Adrenal gland (tissue), 12 donors: ENCODE data around the gene PCMTD2. TPM values are rescaled to one million over a fixed set of nuclear protein-coding genes. Genes with fewer than 3 reads are reported as not detected.

Source experiments
- DNase-seq, 7 donors: peaks; one replicate each; pipeline ENCODE4 v3.0.0-alpha.2; 2019 to 2020
- H3K27ac ChIP-seq, 5 donors: fragments of 200-600 bp; sonication (generic) in 4 of 5; 1 replicate in 3 of 5; 2 replicates in 2 of 5; pipeline versions ENCODE4 v1.5.1 to v1.8.0; 2016 to 2020; ENCODE audit warnings: mild to moderate bottlenecking in 1 of 5
- H3K27me3 ChIP-seq: fragments of 200-600 bp; 2 replicates; pipeline ENCODE4 v1.8.0; 2021
- H3K36me3 ChIP-seq, 2 donors: fragments of 200-600 bp; replicated peaks in 1 of 2; 1 replicate in 1 of 2; 2 replicates in 1 of 2; pipeline versions ENCODE4 v1.5.1 to v1.8.0; 2018 to 2022
- H3K4me1 ChIP-seq, 2 donors: fragments of 200-600 bp; replicated peaks in 1 of 2; 1 replicate in 1 of 2; 2 replicates in 1 of 2; pipeline versions ENCODE4 v1.5.1 to v1.8.0; 2018 to 2021
- H3K4me3 ChIP-seq, 4 donors: fragments of 200-600 bp; sonication (generic) in 3 of 4; one replicate each; pipeline ENCODE4 v1.5.1; 2016 to 2018
- H3K9me3 ChIP-seq, 3 donors: fragments of 200-600 bp; sonication (generic) in 1 of 3; replicated peaks in 1 of 3; 1 replicate in 2 of 3; 2 replicates in 1 of 3; pipeline versions ENCODE4 v1.5.1 to v1.8.0; 2016 to 2021
- CTCF ChIP-seq, 6 experiments: fragments of 450-650 bp in 4 of 6; fragments of 200-600 bp in 2 of 6; sonication (generic) in 1 of 6; IDR thresholded peaks; 1 replicate in 5 of 6; 2 replicates in 1 of 6; pipeline versions ENCODE4 v1.5.1 to v1.8.0; 2016 to 2021; ENCODE audit warnings: antibody characterized with exemption in 6 of 6, mild to moderate bottlenecking in 2 of 6, moderate library complexity in 1 of 6
- POLR2A ChIP-seq, 2 donors: fragments of 450-650 bp; IDR thresholded peaks; one replicate each; pipeline ENCODE4 v1.6.1; 2017; ENCODE audit warnings: antibody characterized with exemption in 2 of 2, mild to moderate bottlenecking in 2 of 2, moderate library complexity in 1 of 2
- WGBS, 4 donors: extraction: QIAGEN DNeasy Blood & Tissue Kit in 2 of 4; methylation state at CpG; one replicate each; pipeline versions ENCODE4 v1.1.5 to v1.1.7; 2013 to 2017; 5-methylcytosine and 5-hydroxymethylcytosine counted together
- intact Hi-C, 2 donors: fragments of 100-400 bp; cut with DNase I; formaldehyde crosslinking; loops; one replicate each; pipeline versions ENCODE4 v1.14.1 to v1.15.0; 2022 to 2023
- polyA plus RNA-seq, 3 donors: library from polyadenylated mRNA; stranded (reverse); fragments of 200-250 nt in 2 of 3; fragments of 350-450 nt in 1 of 3; fragmentation: Illumina TruSeq in 1 of 3; extraction: RNeasy Lipid Tissue Mini Kit (QIAGEN cat#74804) in 1 of 3; gene quantifications; one replicate each; pipeline ENCODE4 v1.2.3, GENCODE V29; 2013 to 2014
- total RNA-seq, 9 donors: library from RNA; depleted of rRNA in 4 of 9; stranded (reverse); fragments of >200 nt in 4 of 9; fragments of 120-200 nt in 1 of 9; fragmentation: NEBNext Ultra II Directional in 1 of 9; extraction: Animal tissue kit (Norgen Biotek cat#: 25700) in 1 of 9; gene quantifications; one replicate each; pipeline versions ENCODE4 v1.1.0 to v1.2.4, GENCODE V29; 2013 to 2023
- donor health status: healthy with polysubstance abuse.
- donor health status: Bipolar disorder and iron deficiency.
- donor health status: DM: yes; HTN: yes; CAD: no.
- donor health status: DM: no; HTN: no; CAD: no.
- donor health status: DM: no; HTN: no; CAD: no.
- donor health status: DM: yes; HTN: yes; CAD: no.

Gene PCMTD2
- total and polyA plus RNA-seq, 12 donors = 32.0 to 120 (median 62.5) TPM

- DNase-seq = peak in 5 of 7 donors; percentile 5 to 17 (median 6)
- Histone ChIP-seq H3K36me3 (no peaks in the 10 kb centered on the region), H3K27me3 (no peaks in the 10 kb centered on the region), H3K4me3 (no peak overlapping the region), H3K9me3 (no peaks in the 10 kb centered on the region), H3K4me1 (no peaks in the 10 kb centered on the region), H3K27ac (no peak overlapping the region)
- TF ChIP-seq POLR2A (IDR thresholded peaks at IDR 0.05) = no peak
- WGBS, 4 donors = 72 to 89% (median 85%) methylated on average over 8 to 10 of the region's 10 CpGs
- intact Hi-C loops = no loop called here
Measured at GRCh38 chr20:64246616-64247306, 8.8 kb upstream of the PCMTD2 start.

GRCh38 chr20:64247307-64247618, 8.3 kb upstream of the PCMTD2 start:
- Histone ChIP-seq H3K27me3 (no peaks in the 10 kb centered on the region), H3K9me3 (no peaks in the 10 kb centered on the region), H3K4me3 (no peak overlapping the region), H3K4me1 (no peaks in the 10 kb centered on the region), H3K36me3 (no peaks in the 10 kb centered on the region), H3K27ac (no peak overlapping the region)
- TF ChIP-seq POLR2A (IDR thresholded peaks at IDR 0.05) (no peak), CTCF (IDR thresholded peaks at IDR 0.05) (no peak)
- DNase-seq = peak in 5 of 7 donors; percentile 2 to 43 (median 10)
- WGBS, 4 donors = 81 to 86% (median 85%) methylated on average over 8 to 9 of the region's 9 CpGs
- intact Hi-C loops = no loop called here

- TF ChIP-seq CTCF (IDR thresholded peaks at IDR 0.05) = no peak
- TF ChIP-seq POLR2A (IDR thresholded peaks at IDR 0.05) = no peak
- intact Hi-C loops = no loop called here
- Histone ChIP-seq H3K9me3 (no peaks in the 10 kb centered on the region), H3K27me3 (no peaks in the 10 kb centered on the region), H3K4me1 (no peaks in the 10 kb centered on the region), H3K36me3 (no peaks in the 10 kb centered on the region), H3K27ac (no peak overlapping the region), H3K4me3 (no peak overlapping the region)
- peak in 4 of 7 donors; percentile 8 to 48 (median 13) for DNase-seq
- 69 to 79% (median 74%) methylated on average over 20 to 33 of the region's 33 CpGs for WGBS, 4 donors
Measured at GRCh38 chr20:64247970-64248841, 7.3 kb upstream of the PCMTD2 start.

GRCh38 chr20:64250027-64250426, 5.5 kb upstream of the PCMTD2 start:
- Histone ChIP-seq H3K4me3 (no peak overlapping the region), H3K9me3 (no peaks in the 10 kb centered on the region), H3K27ac (no peak overlapping the region), H3K27me3 (no peaks in the 10 kb centered on the region), H3K4me1 (peaks cover 0 to 3% of the 10 kb centered on the region in 2 donors), H3K36me3 (no peaks in the 10 kb centered on the region)
- 79 to 92% (median 87%) methylated on average over 2 of the region's 2 CpGs for WGBS, 4 donors
- no peak for DNase-seq
- no peak for TF ChIP-seq CTCF (IDR thresholded peaks at IDR 0.05)
- intact Hi-C loops = no loop called here
